ENCODE data around the gene ARHGAP25. TPM values are rescaled to one million over a fixed set of nuclear protein-coding genes. Genes with fewer than 3 reads are reported as not detected.

The ARHGAP25 gene
- total and polyA plus RNA-seq, 10 of the 15 experiments (the other 5 are each of a cell fraction or from before 2014, with no cell fraction given): 0.15 to 1.0 (median 0.46) TPM

- TF ChIP-seq RB1 (IDR thresholded peaks at IDR 0.05; ENCODE audit: borderline replicate concordance) (no peak), MTA2 (IDR thresholded peaks at IDR 0.05; ENCODE audit: low read depth) (no peak), ESRRA (IDR thresholded peaks at IDR 0.05; ENCODE audit: low read length) (no peak), POLR2AphosphoS2 (IDR thresholded peaks at IDR 0.05; ENCODE audit: low read depth, low read length) (no peak), NKRF (conservative IDR thresholded peaks at IDR 0.05) (no peak)
Measured at GRCh38 chr2:68811364-68811763, 76.8 kb downstream of the ARHGAP25 start (continued).

DNA sequence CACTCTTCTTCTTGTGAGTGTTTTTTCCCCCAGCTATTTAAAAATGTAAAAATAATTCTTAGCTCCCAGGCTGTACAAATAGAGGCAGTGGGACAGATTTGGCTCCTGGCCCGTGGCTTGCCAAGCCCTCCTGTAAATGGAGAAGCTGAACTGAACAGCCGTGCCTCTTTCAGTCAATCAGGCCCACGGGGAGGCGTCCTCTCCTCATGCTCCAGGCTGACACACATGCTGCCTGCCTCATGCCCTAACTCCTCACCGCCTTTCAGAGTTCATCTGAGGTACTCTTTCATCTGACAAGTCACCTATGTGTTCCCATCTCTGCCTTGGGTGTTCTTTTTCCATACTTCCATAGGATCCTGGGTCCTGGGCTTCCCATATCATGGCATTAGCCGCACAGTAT is 77.6 kb downstream of the ARHGAP25 start:
- intact Hi-C loops (cut with micrococcal nuclease; ENCODE audit: unreplicated experiment): no loop called here
- POLR2A ChIA-PET: no interaction called here

More for the DNA sequence above, 77.6 kb downstream of the ARHGAP25 start:
- Histone ChIP-seq H3K27me3 (replicated peaks in 1 of 2; ENCODE audit: control insufficient read depth in 2 of 2, insufficient read depth in 2 of 2, low read length in 1 of 2) (peaks cover 0 to 3% of the 10 kb centered on the region in 2 experiments; a peak in 3 of 4 replicates), H3K27ac (ENCODE audit: control insufficient read depth, insufficient read depth) (no peak overlapping the region), H4K20me1 (ENCODE audit: control insufficient read depth, insufficient read depth) (no peaks in the 10 kb centered on the region), H3K36me3 (ENCODE audit: control insufficient read depth in 2 of 2, insufficient read depth in 2 of 2, low read length in 1 of 2) (no peaks in the 10 kb centered on the region), H3K79me2 (ENCODE audit: control insufficient read depth, insufficient read depth, low read length) (no peaks in the 10 kb centered on the region), H3K4me1 (ENCODE audit: control insufficient read depth, insufficient read depth, low read length) (no peaks in the 10 kb centered on the region), H3K4me3 (no peak overlapping the region), H2AFZ (ENCODE audit: control insufficient read depth, low read depth, low read length) (no peak overlapping the region), H3K9ac (ENCODE audit: control insufficient read depth, insufficient read depth, low read length) (no peak overlapping the region), H3K9me3 (replicated peaks; ENCODE audit: control insufficient read depth, insufficient read depth, low read length) (no peaks in the 10 kb centered on the region), H3K4me2 (ENCODE audit: control insufficient read depth, insufficient read depth) (no peak overlapping the region)
- in situ Hi-C loops (cut with MboI): no loop called here
- FAIRE-seq: no peak
- 67% methylated on average over 6 of the region's 6 CpGs for WGBS (ENCODE audit: insufficient coverage, insufficient replicate concordance, low lambda C conversion rate, missing lambda C conversion rate)
- DNase-seq (ENCODE audit: low read depth, low spot score): no peak
- SMC1A ChIA-PET (ENCODE audit: uncharacterized antibody, unreplicated experiment): no interaction called here
- CTCF ChIA-PET: no interaction called here
- no TSS peak for BruUV-seq (replicated peaks)
- RAD21 ChIA-PET (ENCODE audit: unreplicated experiment): no interaction called here
- ATAC-seq: no peak
- TF ChIP-seq, protein P1, sequence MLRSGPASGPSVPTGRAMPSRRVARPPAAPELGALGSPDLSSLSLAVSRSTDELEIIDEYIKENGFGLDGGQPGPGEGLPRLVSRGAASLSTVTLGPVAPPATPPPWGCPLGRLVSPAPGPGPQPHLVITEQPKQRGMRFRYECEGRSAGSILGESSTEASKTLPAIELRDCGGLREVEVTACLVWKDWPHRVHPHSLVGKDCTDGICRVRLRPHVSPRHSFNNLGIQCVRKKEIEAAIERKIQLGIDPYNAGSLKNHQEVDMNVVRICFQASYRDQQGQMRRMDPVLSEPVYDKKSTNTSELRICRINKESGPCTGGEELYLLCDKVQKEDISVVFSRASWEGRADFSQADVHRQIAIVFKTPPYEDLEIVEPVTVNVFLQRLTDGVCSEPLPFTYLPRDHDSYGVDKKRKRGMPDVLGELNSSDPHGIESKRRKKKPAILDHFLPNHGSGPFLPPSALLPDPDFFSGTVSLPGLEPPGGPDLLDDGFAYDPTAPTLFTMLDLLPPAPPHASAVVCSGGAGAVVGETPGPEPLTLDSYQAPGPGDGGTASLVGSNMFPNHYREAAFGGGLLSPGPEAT (IDR thresholded peaks at IDR 0.05; ENCODE audit: low read depth): no peak
- TF ChIP-seq, protein P2, sequence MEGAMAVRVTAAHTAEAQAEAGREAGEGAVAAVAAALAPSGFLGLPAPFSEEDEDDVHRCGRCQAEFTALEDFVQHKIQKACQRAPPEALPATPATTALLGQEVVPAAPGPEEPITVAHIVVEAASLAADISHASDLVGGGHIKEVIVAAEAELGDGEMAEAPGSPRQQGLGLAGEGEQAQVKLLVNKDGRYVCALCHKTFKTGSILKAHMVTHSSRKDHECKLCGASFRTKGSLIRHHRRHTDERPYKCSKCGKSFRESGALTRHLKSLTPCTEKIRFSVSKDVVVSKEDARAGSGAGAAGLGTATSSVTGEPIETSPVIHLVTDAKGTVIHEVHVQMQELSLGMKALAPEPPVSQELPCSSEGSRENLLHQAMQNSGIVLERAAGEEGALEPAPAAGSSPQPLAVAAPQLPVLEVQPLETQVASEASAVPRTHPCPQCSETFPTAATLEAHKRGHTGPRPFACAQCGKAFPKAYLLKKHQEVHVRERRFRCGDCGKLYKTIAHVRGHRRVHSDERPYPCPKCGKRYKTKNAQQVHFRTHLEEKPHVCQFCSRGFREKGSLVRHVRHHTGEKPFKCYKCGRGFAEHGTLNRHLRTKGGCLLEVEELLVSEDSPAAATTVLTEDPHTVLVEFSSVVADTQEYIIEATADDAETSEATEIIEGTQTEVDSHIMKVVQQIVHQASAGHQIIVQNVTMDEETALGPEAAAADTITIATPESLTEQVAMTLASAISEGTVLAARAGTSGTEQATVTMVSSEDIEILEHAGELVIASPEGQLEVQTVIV (IDR thresholded peaks at IDR 0.05; ENCODE audit: borderline replicate concordance, partially characterized antibody): no peak
- TF ChIP-seq, protein P3, sequence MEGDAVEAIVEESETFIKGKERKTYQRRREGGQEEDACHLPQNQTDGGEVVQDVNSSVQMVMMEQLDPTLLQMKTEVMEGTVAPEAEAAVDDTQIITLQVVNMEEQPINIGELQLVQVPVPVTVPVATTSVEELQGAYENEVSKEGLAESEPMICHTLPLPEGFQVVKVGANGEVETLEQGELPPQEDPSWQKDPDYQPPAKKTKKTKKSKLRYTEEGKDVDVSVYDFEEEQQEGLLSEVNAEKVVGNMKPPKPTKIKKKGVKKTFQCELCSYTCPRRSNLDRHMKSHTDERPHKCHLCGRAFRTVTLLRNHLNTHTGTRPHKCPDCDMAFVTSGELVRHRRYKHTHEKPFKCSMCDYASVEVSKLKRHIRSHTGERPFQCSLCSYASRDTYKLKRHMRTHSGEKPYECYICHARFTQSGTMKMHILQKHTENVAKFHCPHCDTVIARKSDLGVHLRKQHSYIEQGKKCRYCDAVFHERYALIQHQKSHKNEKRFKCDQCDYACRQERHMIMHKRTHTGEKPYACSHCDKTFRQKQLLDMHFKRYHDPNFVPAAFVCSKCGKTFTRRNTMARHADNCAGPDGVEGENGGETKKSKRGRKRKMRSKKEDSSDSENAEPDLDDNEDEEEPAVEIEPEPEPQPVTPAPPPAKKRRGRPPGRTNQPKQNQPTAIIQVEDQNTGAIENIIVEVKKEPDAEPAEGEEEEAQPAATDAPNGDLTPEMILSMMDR (IDR thresholded peaks at IDR 0.05 in 2 of 3, conservative IDR thresholded peaks at IDR 0.05 in 1 of 3; ENCODE audit: control insufficient read depth in 2 of 3, extremely low read depth in 1 of 3, insufficient read depth in 1 of 3, low read depth in 3 of 3, low read length in 3 of 3): 0 out of 6 replicates have a peak, but pooled peaks of 1 of the 3 experiments have one; percentile 4
- no peak for TF ChIP-seq RELA (IDR thresholded peaks at IDR 0.05; ENCODE audit: borderline replicate concordance, partially characterized antibody)

All from GM12878 (cell line).